SK-MEL-5 (cell line): Measurements from ENCODE around the gene SLC35A5. TPM values are rescaled to one million over a fixed set of nuclear protein-coding genes. Genes with fewer than 3 reads are reported as not detected.
"Not testable (repeated sequence)": the region's sequence is repeated elsewhere in the genome, so short reads cannot be mapped to it uniquely, and the experiment has no call there.

Experiments
- DNase-seq: peaks from one replicate; pipeline ENCODE4 v3.0.0-alpha.2; 2016; ENCODE audit warnings: low read depth, low spot score
- in situ Hi-C: cut with HindIII; loops from 2 replicates; pipeline ENCODE4 v1.10.0; 2016; ENCODE audit warnings: low sequenced_read_pairs, high pct_unique_total_duplicates, low pct_unique_long_range_greater_than_20kb
- polyA plus RNA-seq, 2 experiments: library from polyadenylated mRNA; depleted of rRNA; stranded (reverse); fragments of >200 nt; gene quantifications; 2 replicates each; pipeline ENCODE4 v1.2.3, GENCODE V29; 2015
- total RNA-seq: library from RNA; depleted of rRNA; stranded (reverse); fragments of >200 nt; shearing (Covaris generic); gene quantifications from 2 replicates; pipeline ENCODE4 v1.2.3, GENCODE V29; 2014; rRNA removed

Gene SLC35A5
- 61.1 and 68.9 TPM in 2 replicates for total RNA-seq
- 38.8 and 48.7 TPM in 2 replicates for polyA plus RNA-seq (2015; cell fraction: cytosol; rRNA removed)
- 19.8 and 25.9 TPM in 2 replicates for polyA plus RNA-seq (2015; cell fraction: nucleus; rRNA removed)

- DNase-seq: peak; percentile 98
- in situ Hi-C loops: no loop called here
Observed at GRCh38 chr3:112561734-112562529, at the start of gene SLC35A5, which contains the start of gene ATG3. Gene SLC35A5 (plus strand): TSS chr3:112562045. CDS start chr3:112563404, 1,359 bp downstream. Gene ATG3 (minus strand): TSS chr3:112561962. CDS start chr3:112561528, 434 bp downstream.

- no peak for DNase-seq
- in situ Hi-C loops: no loop called here
Observed at GRCh38 chr3:112512320-112512719, 49.5 kb upstream of the SLC35A5 start.

- in situ Hi-C loops: no loop called here
Observed at GRCh38 chr3:112514527-112515128, 47.2 kb upstream of the SLC35A5 start.

DNA sequence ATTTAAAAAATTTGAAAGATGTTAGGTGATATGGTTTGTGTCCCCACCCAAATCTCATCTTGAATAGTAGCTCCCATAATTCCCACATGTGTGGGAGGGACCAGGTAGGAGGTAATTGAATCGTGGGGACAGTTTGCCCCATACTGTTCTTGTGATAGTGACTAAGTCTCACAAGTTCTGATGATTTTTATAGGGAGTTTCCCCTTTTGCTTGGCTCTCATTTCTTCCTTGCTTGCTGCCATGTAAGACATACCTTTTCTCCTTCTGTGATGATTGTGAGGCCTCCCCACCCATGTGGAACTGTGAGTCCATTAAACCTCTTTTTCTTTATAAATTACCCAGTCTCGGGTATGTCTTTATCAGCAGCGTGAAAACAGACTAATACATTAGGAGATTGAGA, 42.9 kb upstream of the SLC35A5 start:
- in situ Hi-C loops: not testable (repeated sequence)
- peak; percentile 21 for DNase-seq

More at GRCh38 chr3:112514527-112515128, 47.2 kb upstream of the SLC35A5 start:
- no peak for DNase-seq

DNA sequence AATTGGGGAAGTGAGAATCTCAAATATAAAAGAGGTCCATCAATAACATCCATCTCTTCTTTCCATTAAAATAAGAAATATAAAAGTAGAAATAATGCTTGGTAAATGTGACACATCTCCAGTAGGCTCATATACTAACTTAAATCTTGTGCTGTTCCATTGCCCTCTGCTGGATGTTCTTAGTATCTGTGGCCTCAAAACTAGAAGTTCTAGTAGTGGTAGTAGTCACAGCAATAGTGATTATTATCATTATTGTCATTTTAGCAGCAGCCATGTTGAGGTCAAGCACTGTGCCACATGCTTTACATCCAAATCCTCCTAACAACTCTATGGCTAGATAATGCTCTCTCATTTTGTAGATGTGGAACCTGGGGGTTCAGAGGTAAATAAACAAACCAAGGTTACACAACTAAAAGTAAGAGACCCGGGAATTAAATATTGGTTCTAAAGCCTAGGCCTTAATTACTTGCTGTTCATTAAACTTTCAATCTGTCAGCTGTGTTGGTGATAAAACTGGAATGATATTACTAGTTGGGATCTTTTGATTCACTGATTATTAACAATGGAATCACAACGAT, 42.3 kb upstream of the SLC35A5 start:
- peak; percentile 88 for DNase-seq
- in situ Hi-C loops: no loop called here

GRCh38 chr3:112524127-112524526, 37.7 kb upstream of the SLC35A5 start:
- DNase-seq, in situ Hi-C loops: not testable (repeated sequence)

DNA sequence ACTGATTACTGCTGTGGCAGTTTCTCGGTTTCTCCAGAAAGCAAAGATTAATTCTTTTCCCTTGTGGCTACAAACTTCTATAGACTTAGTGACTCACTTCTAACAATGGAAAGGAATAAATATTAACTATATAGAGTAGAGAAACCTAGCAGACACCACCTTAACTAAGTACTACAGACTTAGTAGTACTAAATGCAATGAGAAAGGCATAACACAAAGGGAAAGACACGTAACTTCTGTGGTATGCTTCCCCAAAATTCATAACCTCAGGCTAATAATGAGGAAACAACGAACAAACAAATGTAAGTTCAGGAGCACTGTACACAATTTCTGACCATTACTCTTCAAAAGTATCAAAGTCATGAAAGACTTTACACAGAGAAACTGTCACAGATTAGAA, 31.3 kb upstream of the SLC35A5 start:
- in situ Hi-C loops: no loop called here
- no peak for DNase-seq

DNA sequence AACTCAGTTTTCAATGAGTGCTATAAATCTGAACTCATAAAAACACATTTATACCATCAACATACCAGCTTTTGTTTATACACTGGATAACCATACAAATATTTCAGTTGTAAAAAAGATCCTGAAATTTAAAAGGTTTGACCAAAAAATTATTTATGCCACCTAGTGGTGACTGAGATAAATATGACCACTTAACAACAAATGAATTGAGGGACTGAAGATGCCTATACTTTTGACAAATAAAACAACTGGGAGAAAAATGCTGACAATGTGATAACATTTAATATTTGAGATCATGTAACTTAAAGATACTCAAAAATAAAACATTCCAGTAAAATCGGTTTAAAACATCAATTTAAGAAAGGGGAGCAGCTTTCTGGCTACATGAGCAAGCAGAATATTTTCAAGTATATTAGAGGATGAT, 30.5 kb upstream of the SLC35A5 start:
- DNase-seq: peak; percentile 58
- in situ Hi-C loops: no loop called here

DNA sequence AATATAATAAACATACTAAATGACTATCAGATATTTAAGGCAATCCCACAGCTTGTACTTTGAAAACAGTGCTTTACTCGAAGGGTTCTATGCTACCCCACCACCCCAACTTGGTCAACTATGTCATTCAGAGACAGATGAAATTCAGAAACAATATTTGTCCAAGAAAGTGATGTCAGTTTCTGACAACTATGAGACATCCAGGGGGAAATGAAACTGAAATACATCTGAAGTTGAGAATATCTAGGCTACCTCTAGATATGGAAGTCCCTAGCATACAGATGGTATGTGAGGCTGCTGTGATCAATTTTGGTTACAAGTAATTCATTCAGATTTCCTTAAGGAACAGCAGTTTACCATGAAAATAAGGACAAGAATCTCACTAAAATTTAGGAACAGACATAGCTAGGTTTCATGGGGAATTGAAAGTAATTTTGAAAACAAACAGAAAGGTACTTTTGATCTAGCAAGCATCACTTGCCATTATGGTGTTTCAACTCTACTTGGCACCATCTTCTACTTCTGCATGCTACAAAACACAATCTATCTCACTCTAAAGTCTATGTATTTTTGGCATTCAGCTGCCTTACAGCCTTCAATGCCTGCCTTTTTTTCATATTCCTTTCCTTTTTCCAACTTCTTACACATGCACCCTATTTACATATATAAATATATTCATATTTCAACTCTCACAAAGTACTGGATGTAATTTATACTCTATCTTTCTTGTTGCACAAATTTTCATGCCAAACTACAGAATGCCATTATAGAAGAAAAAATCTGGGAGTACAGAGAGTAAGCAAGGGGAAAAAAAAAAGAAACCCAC, 21.8 kb upstream of the SLC35A5 start:
- DNase-seq: no peak
- in situ Hi-C loops: no loop called here

- no peak for DNase-seq
- in situ Hi-C loops: no loop called here
Observed at GRCh38 chr3:112546216-112546759, 15.6 kb upstream of the SLC35A5 start.

DNA sequence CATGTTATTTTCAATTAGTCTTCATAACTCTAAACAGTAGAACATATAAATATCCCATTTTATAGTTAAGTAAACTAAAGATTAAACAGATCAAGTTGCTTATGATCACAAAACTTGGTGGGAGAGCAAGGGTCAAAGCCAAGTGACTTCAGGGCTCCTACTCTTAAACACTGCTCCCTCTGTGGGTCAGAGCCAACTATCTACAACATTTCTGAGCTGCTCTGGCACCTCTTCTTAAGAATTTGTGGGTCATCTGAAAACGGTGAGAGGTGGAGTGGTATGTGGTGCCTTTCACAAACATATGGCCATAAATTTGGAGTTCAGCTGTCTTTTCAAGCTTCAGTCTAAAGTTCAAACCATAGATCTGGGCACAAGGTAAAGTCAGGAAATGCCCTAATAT, 11.0 kb upstream of the SLC35A5 start:
- in situ Hi-C loops: no loop called here
- peak; percentile 30 for DNase-seq

DNA sequence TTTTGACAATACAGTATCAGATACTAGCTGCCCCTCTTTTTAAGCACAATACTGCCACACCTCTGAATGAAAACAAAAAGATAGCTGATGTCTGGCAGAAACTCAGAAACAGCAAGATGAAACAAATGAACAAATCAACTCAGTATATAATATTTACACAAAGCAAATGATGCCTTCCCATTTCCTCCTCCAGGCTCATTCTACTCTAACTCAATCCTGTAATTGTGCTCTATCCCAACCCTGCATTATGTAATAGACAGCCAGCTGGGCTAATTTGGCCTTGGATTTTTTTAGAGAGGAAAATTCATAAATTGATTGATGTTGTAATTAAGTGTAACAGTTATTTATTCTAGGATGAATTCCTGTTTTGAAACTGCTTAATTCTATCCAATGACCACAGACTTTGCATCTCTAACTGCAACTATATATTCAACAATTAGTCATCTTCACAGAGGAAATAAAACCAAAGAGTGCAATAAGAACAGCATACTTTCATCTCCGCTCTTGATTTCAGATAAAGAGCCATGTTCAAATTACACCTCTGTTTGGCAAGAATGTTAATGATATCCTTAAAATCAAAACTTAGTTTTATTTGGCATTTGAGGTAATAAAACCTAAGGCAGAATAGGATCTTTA, 6.2 kb upstream of the SLC35A5 start:
- no peak for DNase-seq
- in situ Hi-C loops: no loop called here

DNA sequence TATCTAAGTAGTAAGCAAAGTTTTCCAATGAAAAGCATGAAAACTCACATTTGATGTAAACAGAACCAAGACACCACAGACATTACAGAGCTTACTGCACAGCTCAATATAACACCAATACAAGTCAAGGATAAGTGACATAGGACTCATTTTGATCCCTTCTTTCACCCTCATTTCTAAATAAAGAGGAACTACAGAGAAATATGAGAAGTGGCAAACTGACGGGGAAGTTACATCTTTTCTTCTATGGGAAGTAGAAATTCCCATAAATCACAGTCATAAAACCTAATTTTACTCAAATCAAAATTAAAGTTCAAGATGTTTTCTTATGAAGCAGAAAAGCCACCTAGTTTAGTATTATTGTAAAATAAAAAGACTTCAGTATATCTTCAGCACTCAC, 3.9 kb upstream of the SLC35A5 start:
- in situ Hi-C loops: no loop called here
- DNase-seq: no peak

DNA sequence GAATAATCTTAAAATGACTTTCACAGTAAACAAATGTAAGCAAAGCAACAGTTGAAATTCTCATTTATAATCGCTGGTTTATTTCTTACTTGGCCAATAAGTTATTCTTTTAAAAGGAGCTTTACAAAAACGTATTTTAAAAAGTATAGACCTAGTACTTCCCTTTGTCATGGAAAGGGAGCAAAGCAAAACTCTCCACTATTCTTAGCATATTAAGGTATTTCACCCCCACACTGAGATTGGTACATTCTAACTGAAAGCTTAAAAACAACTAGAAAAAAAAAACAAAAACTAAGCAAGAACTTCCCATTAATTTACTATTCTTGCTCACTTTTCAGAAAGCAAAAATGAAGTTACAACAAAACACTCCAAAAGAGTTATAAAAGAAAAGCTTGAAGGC, 1.5 kb upstream of the SLC35A5 start:
- in situ Hi-C loops: no loop called here

DNA sequence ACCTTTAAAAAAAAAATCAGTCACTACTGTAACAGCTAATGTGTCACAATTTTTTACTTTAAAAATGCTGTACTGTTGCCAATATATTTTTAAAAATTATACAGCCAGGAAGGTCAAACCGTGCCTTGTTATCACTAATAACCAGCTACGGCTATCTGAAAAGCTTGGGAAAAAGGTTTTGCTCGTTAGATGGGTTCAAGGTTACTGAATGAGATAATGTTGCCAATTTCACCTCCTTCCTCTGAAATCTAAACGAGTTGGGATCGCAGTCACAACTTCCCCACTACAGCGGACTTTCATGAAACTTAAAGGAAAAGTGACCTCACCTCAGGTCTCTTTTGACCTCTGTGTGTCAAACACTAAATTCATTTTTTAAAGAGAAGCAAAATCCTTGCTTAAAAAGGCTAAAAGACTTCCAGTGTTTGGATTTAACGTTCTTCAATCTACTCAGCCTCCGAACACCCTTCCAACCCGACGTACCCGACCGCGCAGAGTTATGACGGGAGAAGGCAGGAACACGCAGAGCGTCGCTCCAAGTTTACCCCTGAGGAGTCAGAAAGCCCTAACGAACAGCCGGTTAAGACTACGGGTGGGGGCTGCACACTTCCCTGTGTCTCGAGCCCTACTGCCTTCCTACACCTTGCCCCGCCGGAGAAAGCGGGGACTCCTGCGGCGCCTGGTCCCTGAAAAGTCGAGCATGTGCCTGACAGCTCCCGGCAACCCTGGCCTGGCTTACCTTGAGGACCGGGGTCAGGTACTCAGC, 943 bp upstream of the SLC35A5 start:
- in situ Hi-C loops: no loop called here

More for the DNA sequence above, 1.5 kb upstream of the SLC35A5 start:
- no peak for DNase-seq

GRCh38 chr3:112561484-112561733, 436 bp upstream of the SLC35A5 start:
- DNase-seq: no peak
- in situ Hi-C loops: no loop called here

More for the DNA sequence above, 943 bp upstream of the SLC35A5 start:
- DNase-seq: peak; percentile 89
